ENCODE results near the gene PADI3.

DNA sequence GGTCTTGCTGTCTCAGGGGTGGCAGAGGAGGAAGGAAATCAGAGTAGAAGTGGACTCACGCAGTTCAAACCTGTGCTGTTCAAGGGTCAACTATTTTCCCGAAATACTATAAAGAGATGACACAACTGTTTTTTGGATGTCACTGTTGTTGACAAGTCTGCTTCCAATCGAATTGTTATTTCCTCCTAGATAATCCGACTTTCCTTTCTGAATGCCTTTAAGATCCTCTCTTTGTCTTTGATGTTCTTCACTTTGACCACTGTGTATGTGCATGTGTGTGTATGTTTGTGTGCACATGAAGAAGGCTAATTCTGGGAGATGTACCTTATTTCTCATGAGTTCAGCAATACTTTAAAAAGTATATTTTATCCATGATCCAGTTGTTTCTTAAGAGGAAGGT is 80.7 kb downstream of the PADI3 start:
- TF ChIP-seq, protein P1, sequence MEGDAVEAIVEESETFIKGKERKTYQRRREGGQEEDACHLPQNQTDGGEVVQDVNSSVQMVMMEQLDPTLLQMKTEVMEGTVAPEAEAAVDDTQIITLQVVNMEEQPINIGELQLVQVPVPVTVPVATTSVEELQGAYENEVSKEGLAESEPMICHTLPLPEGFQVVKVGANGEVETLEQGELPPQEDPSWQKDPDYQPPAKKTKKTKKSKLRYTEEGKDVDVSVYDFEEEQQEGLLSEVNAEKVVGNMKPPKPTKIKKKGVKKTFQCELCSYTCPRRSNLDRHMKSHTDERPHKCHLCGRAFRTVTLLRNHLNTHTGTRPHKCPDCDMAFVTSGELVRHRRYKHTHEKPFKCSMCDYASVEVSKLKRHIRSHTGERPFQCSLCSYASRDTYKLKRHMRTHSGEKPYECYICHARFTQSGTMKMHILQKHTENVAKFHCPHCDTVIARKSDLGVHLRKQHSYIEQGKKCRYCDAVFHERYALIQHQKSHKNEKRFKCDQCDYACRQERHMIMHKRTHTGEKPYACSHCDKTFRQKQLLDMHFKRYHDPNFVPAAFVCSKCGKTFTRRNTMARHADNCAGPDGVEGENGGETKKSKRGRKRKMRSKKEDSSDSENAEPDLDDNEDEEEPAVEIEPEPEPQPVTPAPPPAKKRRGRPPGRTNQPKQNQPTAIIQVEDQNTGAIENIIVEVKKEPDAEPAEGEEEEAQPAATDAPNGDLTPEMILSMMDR (IDR thresholded peaks at IDR 0.05): no peak
- no peak for TF ChIP-seq POLR2A (IDR thresholded peaks at IDR 0.05)

Data from body of pancreas (tissue), 4 donors.